Measurements from ENCODE around the gene C2orf72. TPM values are rescaled to one million over a fixed set of nuclear protein-coding genes. Genes with fewer than 3 reads are reported as not detected.

Gene C2orf72
- total RNA-seq, 1 experiment from 2014 or later, result 0.40 TPM

- ATAC-seq (no peak), DNase-seq (no peak)
- Histone ChIP-seq H3K9me3 (ENCODE audit: low read length) (no peaks in the 10 kb centered on the region), H2AFZ (ENCODE audit: low read length) (no peak overlapping the region), H4K20me1 (ENCODE audit: low read length) (no peaks in the 10 kb centered on the region), H3K27me3 (ENCODE audit: low read length) (no peaks in the 10 kb centered on the region), H3K9ac (ENCODE audit: low read length) (no peak overlapping the region), H3K4me1 (ENCODE audit: insufficient read depth, low read length) (no peaks in the 10 kb centered on the region), H3K36me3 (ENCODE audit: low read depth, low read length) (no peaks in the 10 kb centered on the region), H3K27ac (ENCODE audit: low read length) (no peak overlapping the region), H3K79me2 (ENCODE audit: low read length) (no peaks in the 10 kb centered on the region), H3F3A (ENCODE audit: low read length, unreplicated experiment) (no peaks in the 10 kb centered on the region), H3K4me3 (ENCODE audit: low read length) (no peak overlapping the region), H3K9me2 (replicated peaks; ENCODE audit: low read length) (no peaks in the 10 kb centered on the region), H3K4me2 (ENCODE audit: low read length) (no peak overlapping the region)
- ChIA-PET CTCF (no interaction called here), POLR2A (ENCODE audit: unreplicated experiment) (no interaction called here)
- TF ChIP-seq EZH2 (IDR thresholded peaks at IDR 0.05; ENCODE audit: low read length, unreplicated experiment) (no peak), CTCF (conservative IDR thresholded peaks at IDR 0.05; ENCODE audit: low read depth, low read length) (no peak), EZH2phosphoT487 (IDR thresholded peaks at IDR 0.05; ENCODE audit: borderline replicate concordance, low read length) (no peak)
- intact Hi-C loops (cut with micrococcal nuclease), result no loop called here
- BruUV-seq (replicated peaks), result no TSS peak
Measured at GRCh38 chr2:231028889-231029288, 8.4 kb upstream of the C2orf72 start.

- ChIA-PET POLR2A (ENCODE audit: unreplicated experiment) (no interaction called here), CTCF (no interaction called here)
- H3K36me3 ChIP-seq (ENCODE audit: low read depth, low read length), result no peaks in the 10 kb centered on the region
- no peaks in the 10 kb centered on the region for H3F3A ChIP-seq (ENCODE audit: low read length, unreplicated experiment)
- no peaks in the 10 kb centered on the region for H3K4me1 ChIP-seq (ENCODE audit: insufficient read depth, low read length)
- intact Hi-C loops (cut with micrococcal nuclease), result no loop called here
- ATAC-seq (no peak), DNase-seq (no peak)
- no TSS peak for BruUV-seq (replicated peaks)
- H3K27ac ChIP-seq (ENCODE audit: low read length), result no peak overlapping the region
- no peaks in the 10 kb centered on the region for H3K27me3 ChIP-seq (ENCODE audit: low read length)
- TF ChIP-seq CTCF (conservative IDR thresholded peaks at IDR 0.05; ENCODE audit: low read depth, low read length) (no peak), EZH2 (IDR thresholded peaks at IDR 0.05; ENCODE audit: low read length, unreplicated experiment) (no peak), EZH2phosphoT487 (IDR thresholded peaks at IDR 0.05; ENCODE audit: borderline replicate concordance, low read length) (no peak)
- H3K4me2 ChIP-seq (ENCODE audit: low read length), result no peak overlapping the region
- H2AFZ ChIP-seq (ENCODE audit: low read length), result no peak overlapping the region
- no peaks in the 10 kb centered on the region for H3K9me2 ChIP-seq (replicated peaks; ENCODE audit: low read length)
- no peak overlapping the region for H3K9ac ChIP-seq (ENCODE audit: low read length)
- H4K20me1 ChIP-seq (ENCODE audit: low read length), result no peaks in the 10 kb centered on the region
- no peak overlapping the region for H3K4me3 ChIP-seq (ENCODE audit: low read length)
- no peaks in the 10 kb centered on the region for H3K79me2 ChIP-seq (ENCODE audit: low read length)
- H3K9me3 ChIP-seq (ENCODE audit: low read length), result no peaks in the 10 kb centered on the region
Measured at GRCh38 chr2:231029563-231029962, 7.8 kb upstream of the C2orf72 start.

GRCh38 chr2:231030725-231031124, 6.6 kb upstream of the C2orf72 start:
- Histone ChIP-seq H3K9me2 (replicated peaks; ENCODE audit: low read length) (no peaks in the 10 kb centered on the region), H3K79me2 (ENCODE audit: low read length) (no peaks in the 10 kb centered on the region), H3K9me3 (ENCODE audit: low read length) (no peaks in the 10 kb centered on the region), H3K27me3 (ENCODE audit: low read length) (no peaks in the 10 kb centered on the region), H3F3A (ENCODE audit: low read length, unreplicated experiment) (no peaks in the 10 kb centered on the region), H3K9ac (ENCODE audit: low read length) (no peak overlapping the region), H3K27ac (ENCODE audit: low read length) (no peak overlapping the region), H2AFZ (ENCODE audit: low read length) (no peak overlapping the region), H3K4me1 (ENCODE audit: insufficient read depth, low read length) (no peaks in the 10 kb centered on the region), H3K4me3 (ENCODE audit: low read length) (no peak overlapping the region), H4K20me1 (ENCODE audit: low read length) (no peaks in the 10 kb centered on the region), H3K36me3 (ENCODE audit: low read depth, low read length) (no peaks in the 10 kb centered on the region), H3K4me2 (ENCODE audit: low read length) (no peak overlapping the region)
- no peak for TF ChIP-seq EZH2phosphoT487 (IDR thresholded peaks at IDR 0.05; ENCODE audit: borderline replicate concordance, low read length)
- no peak for TF ChIP-seq CTCF (conservative IDR thresholded peaks at IDR 0.05; ENCODE audit: low read depth, low read length)
- TF ChIP-seq EZH2 (IDR thresholded peaks at IDR 0.05; ENCODE audit: low read length, unreplicated experiment), result no peak
- intact Hi-C loops (cut with micrococcal nuclease), result no loop called here
- ChIA-PET CTCF (no interaction called here), POLR2A (ENCODE audit: unreplicated experiment) (no interaction called here)
- no peak for ATAC-seq
- BruUV-seq (replicated peaks), result no TSS peak
- no peak for DNase-seq
